IPS DF 6.9 (cell line): ENCODE results near the gene RAD54L2.
"Not testable (repeated sequence)": the region's sequence is repeated elsewhere in the genome, so short reads cannot be mapped to it uniquely, and the experiment has no call there.

Source experiments
- DNase-seq: peaks from one replicate; pipeline ENCODE4 v3.0.0-alpha.2; 2013; ENCODE audit warnings: low read depth, low spot score
- H3K27ac ChIP-seq: one replicate; pipeline ENCODE4 v1.5.1; 2013; ENCODE audit warnings: low read length, control low read depth
- H3K27me3 ChIP-seq: 2 replicates; pipeline ENCODE4 v1.6.1; 2013; ENCODE audit warnings: mild to moderate bottlenecking, low read length; ENCODE audit not compliant: control insufficient read depth, insufficient read depth
- H3K36me3 ChIP-seq: 2 replicates; pipeline ENCODE4 v1.6.1; 2013; ENCODE audit warnings: low read length; ENCODE audit not compliant: control insufficient read depth, insufficient read depth
- H3K4me1 ChIP-seq: 2 replicates; pipeline ENCODE4 v1.6.1; 2013; ENCODE audit warnings: low read length; ENCODE audit not compliant: control insufficient read depth, insufficient read depth
- H3K4me3 ChIP-seq: 2 replicates; pipeline ENCODE4 v1.5.1; 2013; ENCODE audit warnings: mild to moderate bottlenecking, low read length
- H3K9me3 ChIP-seq: 2 replicates; pipeline ENCODE4 v1.6.1; 2013; ENCODE audit warnings: low read length, inconsistent platforms; ENCODE audit not compliant: control insufficient read depth, insufficient read depth
- WGBS: extraction: QIAGEN DNeasy Blood & Tissue Kit; methylation state at CpG from one replicate; pipeline ENCODE4 v1.1.7; 2013; ENCODE audit warnings: mixed read lengths, missing lambda C conversion rate; ENCODE audit not compliant: insufficient read length, insufficient coverage; 5-methylcytosine and 5-hydroxymethylcytosine counted together

Gene RAD54L2

DNA sequence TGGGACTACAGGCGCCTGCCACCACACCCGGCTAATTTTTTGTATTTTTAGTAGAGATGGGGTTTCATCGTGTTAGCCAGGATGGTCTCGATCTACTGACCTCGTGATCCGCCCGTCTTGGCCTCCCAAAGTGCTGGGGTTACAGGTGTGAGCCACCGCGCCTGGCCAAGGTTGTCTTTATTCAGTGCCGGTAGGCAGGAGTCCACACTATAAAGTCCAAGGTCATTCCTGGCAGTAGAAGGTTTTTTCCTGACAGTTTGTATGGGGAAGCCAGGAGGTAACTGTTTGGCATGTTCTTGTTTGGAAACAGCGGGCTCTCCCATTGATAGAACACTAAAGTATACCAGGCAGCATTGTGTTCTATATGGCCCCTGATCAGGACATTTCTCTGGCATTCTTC is 4.1 kb downstream of the RAD54L2 start:
- DNase-seq, H3K4me1 ChIP-seq, H3K9me3 ChIP-seq, H3K27ac ChIP-seq, H3K36me3 ChIP-seq, H3K4me3 ChIP-seq, H3K27me3 ChIP-seq: not testable (repeated sequence)
- WGBS = no CpG with 5 or more reads among the region's 11 CpGs

DNA sequence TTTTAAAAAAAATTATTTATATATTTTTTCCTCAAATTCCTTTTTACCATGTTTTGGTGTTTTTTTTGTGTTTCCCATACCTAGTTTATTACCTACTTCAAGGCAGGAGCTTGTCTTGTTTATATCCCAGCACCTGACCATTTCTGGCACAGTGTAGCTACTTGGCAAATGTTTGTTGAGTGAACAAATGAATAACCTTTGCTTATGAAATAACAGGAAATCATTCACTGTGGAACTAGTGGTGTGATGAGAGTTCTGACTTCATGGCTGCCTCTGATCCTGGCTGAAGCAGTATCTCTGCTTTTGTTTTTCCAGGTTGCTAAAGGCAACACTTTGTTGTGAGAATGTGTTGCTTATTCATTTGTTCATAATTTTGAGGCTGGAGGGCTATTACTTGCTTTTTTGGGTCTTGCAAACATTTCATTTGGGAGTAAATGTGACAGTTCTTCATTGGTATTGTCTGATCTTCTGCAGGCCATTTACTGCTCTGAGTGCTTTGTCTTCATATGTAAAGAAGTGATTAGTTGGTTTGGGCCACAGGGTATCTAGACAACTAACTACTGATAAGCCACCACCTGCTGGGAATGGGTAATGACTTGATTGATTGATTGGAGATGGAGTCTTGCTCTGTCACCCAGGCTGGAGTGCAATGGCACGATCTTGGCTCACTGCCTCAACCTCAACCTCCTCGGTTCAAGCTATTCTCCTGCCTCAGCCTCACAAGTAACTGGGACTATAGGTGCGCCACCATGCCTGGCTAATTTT is 5.7 kb downstream of the RAD54L2 start:
- no peak for DNase-seq
- no peaks in the 10 kb centered on the region for H3K9me3 ChIP-seq
- no peak overlapping the region for H3K4me3 ChIP-seq
- H3K27ac ChIP-seq = no peak overlapping the region
- peaks cover 2% of the 10 kb centered on the region; the same call in 1 of the 2 replicates for H3K4me1 ChIP-seq
- WGBS = no CpG with 5 or more reads among the region's 3 CpGs
- peaks cover 3% of the 10 kb centered on the region; the same call in 1 of the 2 replicates for H3K36me3 ChIP-seq
- H3K27me3 ChIP-seq = no peaks in the 10 kb centered on the region

DNA sequence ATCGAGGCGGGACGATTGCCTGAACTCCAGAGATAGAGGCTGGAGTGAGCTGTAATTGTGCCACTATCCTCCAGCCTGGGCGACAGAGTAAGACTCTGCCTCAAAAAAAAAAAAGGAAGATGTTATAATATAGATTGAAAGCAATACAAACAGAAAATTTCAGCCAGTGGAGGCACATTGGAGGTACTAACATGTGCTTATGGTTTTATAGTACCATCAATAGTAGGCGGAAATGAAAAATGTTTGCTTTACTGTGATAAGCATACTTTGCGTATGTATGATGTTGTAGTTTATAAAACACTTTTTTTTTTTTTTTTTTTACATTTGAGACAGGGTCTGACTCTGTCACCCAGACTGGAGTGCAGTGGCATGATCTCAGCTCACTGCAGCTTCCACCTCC is 8.8 kb downstream of the RAD54L2 start:
- Histone ChIP-seq H3K27me3 (no peaks in the 10 kb centered on the region), H3K27ac (no peak overlapping the region), H3K9me3 (no peaks in the 10 kb centered on the region), H3K4me3 (no peak overlapping the region), H3K36me3 (no peaks in the 10 kb centered on the region; the same call in 1 of the 2 replicates), H3K4me1 (no peaks in the 10 kb centered on the region)
- WGBS = no CpG with 5 or more reads among the region's 6 CpGs
- DNase-seq = no peak

DNA sequence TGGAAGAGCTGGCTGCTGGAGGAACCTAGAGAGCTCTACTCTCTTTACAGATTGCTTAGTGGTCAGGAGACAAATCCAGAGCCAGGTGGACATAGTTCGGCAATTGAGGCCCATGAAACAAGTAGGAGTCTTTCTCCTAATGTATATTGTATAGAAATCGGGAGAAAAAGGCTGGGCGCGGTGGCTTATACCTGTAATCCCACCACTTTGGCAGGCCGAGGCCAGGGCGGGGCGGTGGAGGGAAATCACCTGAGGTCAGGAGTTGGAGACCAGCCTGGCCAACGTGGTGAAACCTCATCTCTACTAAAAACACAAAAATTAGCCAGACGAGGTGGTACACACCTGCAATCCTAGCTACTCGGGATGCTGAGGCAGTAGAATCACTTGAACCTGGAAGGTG is 10.8 kb downstream of the RAD54L2 start:
- no peaks in the 10 kb centered on the region for H3K4me1 ChIP-seq
- H3K36me3 ChIP-seq = no peaks in the 10 kb centered on the region
- no peak overlapping the region for H3K27ac ChIP-seq
- no CpG with 5 or more reads among the region's 10 CpGs for whole genome bisulfite sequencing
- H3K4me3 ChIP-seq = no peak overlapping the region
- no peaks in the 10 kb centered on the region for H3K9me3 ChIP-seq
- DNase-seq = no peak
- H3K27me3 ChIP-seq = no peaks in the 10 kb centered on the region

DNA sequence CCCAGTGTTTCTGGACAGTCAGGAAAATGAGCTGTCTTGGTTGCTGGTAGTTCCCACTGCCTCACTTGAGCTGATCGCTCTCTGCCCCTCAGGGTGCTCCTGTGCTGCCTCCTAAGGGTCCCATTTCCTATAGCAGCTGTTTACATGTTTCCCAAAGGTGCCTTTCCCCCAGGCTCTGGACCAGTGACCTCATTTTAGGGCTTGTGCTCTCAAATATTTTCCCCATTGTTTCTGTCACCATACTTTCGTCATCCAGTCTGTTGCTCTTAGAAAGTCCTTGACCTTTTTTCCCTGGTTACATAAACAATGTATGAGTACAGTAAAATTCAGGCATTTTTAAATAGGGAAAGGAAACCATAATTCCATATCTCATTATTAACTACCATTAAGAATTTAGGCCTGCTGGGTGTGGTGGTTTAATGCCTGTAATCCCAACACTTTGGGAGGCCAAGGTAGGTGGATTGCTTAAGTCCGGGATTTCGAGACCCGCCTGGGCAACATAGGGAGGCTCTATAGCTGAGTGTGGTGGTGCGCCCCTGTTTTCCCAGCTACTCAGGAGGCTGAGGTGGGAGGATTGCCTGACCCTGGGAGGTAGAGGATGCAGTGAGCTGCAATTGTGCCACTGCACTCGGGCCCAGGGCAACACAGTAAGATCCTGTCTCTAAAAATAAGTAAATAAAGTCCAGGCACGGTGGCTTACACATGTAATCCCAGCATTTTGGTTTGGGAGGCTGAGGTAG is 11.7 kb downstream of the RAD54L2 start:
- Histone ChIP-seq H3K4me3 (no peak overlapping the region), H3K9me3 (no peaks in the 10 kb centered on the region), H3K36me3 (no peaks in the 10 kb centered on the region), H3K27me3 (no peaks in the 10 kb centered on the region), H3K4me1 (no peaks in the 10 kb centered on the region), H3K27ac (no peak overlapping the region)
- whole genome bisulfite sequencing = no CpG with 5 or more reads among the region's 8 CpGs
- no peak for DNase-seq

DNA sequence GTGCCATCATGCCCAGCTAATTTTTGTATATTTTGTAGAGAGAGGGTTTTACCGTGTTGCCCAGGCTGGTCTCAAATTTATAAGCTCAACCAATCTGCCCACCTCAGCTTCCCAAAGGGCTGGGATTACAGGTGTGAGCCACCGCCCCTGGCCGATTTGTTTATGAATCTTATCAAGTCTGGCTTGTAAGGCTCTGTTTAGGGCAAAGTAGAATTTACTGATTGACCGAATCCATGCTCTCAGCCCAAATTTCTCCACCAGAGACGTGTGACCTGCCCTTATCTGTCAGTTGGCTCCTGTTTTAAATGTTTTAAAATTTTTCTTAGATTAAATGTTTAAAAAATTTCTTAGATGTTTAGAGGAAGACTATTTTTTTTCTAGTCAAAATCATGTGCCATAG is 19.5 kb downstream of the RAD54L2 start:
- no peaks in the 10 kb centered on the region; the same call in 1 of the 2 replicates for H3K36me3 ChIP-seq

DNA sequence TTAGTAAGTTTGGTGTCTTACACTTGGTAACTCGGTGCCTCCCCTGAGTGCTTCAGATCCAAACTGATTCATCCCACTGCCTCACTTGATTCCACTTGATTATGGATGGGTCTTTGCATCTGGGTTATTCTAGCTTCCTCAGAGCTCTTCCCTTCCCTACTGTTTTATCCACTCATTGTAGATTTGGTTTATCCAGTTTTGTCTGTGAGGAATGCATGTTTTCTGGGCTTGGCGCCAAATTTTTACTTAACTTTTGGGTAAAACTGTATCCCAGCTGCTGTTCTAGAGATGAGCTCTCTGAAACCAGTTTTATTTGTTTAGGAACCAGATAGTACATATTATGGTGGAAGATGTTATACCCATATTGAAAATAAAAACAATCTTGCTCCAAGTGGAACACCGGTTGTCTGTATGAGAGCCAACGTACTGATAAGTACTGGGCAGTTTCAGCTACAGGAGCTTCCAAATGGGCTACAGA is 20.9 kb downstream of the RAD54L2 start:
- Histone ChIP-seq H3K27me3 (no peaks in the 10 kb centered on the region), H3K27ac (no peak overlapping the region), H3K4me1 (no peaks in the 10 kb centered on the region), H3K4me3 (no peak overlapping the region), H3K36me3 (no peaks in the 10 kb centered on the region; the same call in 1 of the 2 replicates), H3K9me3 (no peaks in the 10 kb centered on the region)
- WGBS = no CpG with 5 or more reads among the region's 4 CpGs
- no peak for DNase-seq

More for the DNA sequence above, 19.5 kb downstream of the RAD54L2 start:
- Histone ChIP-seq H3K4me1 (no peaks in the 10 kb centered on the region), H3K27ac (no peak overlapping the region), H3K9me3 (no peaks in the 10 kb centered on the region), H3K4me3 (no peak overlapping the region), H3K27me3 (no peaks in the 10 kb centered on the region)
- WGBS = no CpG with 5 or more reads among the region's 5 CpGs
- DNase-seq = no peak

DNA sequence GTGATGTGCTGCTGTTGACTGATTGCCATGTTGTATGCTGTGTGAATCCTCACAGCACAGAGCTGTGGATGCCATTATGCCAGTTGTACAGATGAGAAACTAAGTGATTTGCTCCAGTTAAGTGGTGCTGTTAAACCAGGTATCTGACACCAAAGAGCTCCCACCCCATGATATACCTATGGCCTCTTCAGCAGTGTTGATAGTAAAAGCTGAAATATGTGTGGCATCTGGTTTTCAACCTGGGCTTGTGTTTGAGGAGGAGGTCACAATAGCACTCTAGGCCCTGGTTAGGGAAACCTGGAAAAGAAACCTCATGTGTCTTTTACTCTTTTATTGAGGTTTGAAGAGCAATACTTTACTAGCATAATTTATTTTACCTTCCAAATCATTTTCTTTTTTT is 21.4 kb downstream of the RAD54L2 start:
- Histone ChIP-seq H3K27ac (no peak overlapping the region), H3K9me3 (no peaks in the 10 kb centered on the region), H3K27me3 (no peaks in the 10 kb centered on the region), H3K4me1 (no peaks in the 10 kb centered on the region), H3K36me3 (no peaks in the 10 kb centered on the region; the same call in 1 of the 2 replicates), H3K4me3 (no peak overlapping the region)
- DNase-seq = no peak

DNA sequence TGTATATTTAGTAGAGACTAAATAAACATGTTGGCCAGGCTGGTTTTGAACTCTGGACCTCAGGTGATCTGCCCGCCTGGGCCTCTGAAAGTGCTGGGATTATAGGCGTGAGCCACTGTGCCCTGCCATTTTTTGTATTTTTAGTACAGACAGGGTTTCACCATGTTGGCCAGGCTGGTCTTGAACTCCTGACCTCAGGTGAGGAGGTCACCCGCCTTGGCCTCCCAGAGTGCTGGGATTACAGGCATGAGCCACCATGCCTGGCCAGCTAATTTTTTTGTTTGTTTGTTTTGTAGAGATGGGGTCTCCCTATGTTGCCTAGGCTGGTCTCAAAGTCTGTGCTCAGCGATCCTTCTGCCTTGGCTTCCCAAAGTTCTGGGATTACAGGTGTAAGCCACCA is 23.9 kb downstream of the RAD54L2 start:
- no CpG with 5 or more reads among the region's 4 CpGs for WGBS
- not testable (repeated sequence) for H3K4me3 ChIP-seq, H3K36me3 ChIP-seq, DNase-seq, H3K9me3 ChIP-seq, H3K27ac ChIP-seq, H3K4me1 ChIP-seq, H3K27me3 ChIP-seq

DNA sequence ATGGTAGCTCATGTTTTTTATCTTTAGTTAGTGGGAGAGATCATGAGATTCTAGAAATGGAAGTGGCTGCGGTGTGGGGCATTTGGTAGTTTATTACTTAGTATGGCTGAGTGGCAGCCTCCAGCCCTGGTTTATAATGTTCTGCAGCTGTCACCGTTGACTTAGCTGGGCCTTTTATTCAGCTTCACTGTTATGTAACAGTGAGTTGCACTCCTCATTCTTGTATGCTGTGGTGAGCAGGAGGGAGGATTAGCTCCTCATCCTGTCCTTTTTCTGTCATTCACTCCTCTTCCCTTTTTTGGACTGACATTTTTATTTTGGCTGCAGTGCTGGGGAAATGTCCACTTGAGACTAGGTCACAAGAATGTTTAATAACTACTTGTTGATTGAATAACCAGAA is 29.5 kb downstream of the RAD54L2 start:
- Histone ChIP-seq H3K27me3 (no peaks in the 10 kb centered on the region), H3K9me3 (no peaks in the 10 kb centered on the region), H3K4me3 (no peak overlapping the region), H3K36me3 (no peaks in the 10 kb centered on the region), H3K4me1 (no peaks in the 10 kb centered on the region), H3K27ac (no peak overlapping the region)
- WGBS = no CpG with 5 or more reads among the region's 2 CpGs
- DNase-seq = no peak
